Umbilical cord (tissue), 2 donors: ENCODE results near the gene DSG4. TPM values are rescaled to one million over a fixed set of nuclear protein-coding genes. Genes with fewer than 3 reads are reported as not detected.
A peak's percentile ranks its signal among the peaks of the same experiment; 100 is the strongest.

Source experiments
- DNase-seq: peaks from one replicate; pipeline ENCODE4 v3.0.0-alpha.2; 2015; ENCODE audit warnings: low spot score
- total RNA-seq: library from RNA; depleted of rRNA; stranded (reverse); fragments of >200 nt; gene quantifications from one replicate; pipeline ENCODE4 v1.2.3, GENCODE V29; 2014; ENCODE audit warnings: low replicate concordance; ENCODE audit not compliant: insufficient read depth

DSG4 gene
- total RNA-seq, 1 donor from 2014 or later = 0.24 TPM

DNA sequence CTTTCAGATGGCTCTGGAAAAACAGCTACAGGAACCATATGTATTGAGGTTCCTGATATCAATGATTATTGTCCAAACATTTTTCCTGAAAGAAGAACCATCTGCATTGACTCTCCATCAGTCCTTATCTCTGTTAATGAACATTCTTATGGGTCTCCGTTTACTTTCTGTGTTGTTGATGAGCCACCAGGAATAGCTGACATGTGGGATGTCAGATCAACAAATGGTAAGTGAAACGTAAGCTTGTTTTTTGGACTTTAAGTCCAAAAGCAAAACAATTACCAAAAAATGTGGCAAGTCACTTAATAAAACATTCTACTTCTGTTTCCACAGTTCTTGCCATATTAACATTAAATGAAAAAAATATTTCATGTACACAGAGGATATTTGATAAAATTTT, 26.8 kb downstream of the DSG4 start:
- DNase-seq = no peak

DNA sequence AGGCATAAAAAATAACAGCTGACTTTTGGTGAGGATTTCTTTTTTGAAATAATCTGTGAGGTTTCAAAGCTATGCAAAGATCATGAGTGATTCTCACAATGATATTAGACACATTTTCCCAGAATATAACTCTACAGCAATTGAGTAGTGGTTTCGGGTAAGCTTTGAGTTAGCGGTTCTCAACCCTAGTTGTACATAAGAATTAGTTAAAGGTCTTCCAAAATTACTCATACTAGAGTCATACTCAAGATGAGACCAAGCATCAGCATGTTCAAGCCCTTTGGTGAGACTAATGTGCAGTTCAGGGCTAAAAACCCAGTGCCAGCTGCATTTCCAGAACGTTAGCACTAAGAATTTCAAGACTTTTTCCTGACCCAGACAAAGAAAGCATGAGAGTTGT, 31.1 kb downstream of the DSG4 start:
- DNase-seq = no peak

DNA sequence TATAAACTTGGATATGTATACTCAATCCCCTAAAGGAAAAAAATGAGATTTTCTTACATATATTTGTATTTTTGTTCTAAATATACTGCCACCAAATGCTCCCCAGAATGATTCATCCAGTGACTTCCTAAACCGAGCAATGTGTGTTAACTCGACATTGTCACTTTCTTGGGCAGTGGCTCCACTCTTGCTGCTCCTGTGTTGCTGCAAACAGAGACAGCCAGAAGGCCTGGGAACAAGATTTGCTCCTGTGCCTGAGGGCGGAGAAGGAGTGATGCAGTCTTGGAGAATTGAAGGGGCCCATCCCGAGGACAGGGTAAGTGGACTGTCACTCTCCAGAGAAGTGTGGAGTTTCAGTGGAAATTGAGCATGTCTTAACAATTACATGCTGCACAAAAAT, 32.7 kb downstream of the DSG4 start:
- peak; percentile 22 for DNase-seq

DNA sequence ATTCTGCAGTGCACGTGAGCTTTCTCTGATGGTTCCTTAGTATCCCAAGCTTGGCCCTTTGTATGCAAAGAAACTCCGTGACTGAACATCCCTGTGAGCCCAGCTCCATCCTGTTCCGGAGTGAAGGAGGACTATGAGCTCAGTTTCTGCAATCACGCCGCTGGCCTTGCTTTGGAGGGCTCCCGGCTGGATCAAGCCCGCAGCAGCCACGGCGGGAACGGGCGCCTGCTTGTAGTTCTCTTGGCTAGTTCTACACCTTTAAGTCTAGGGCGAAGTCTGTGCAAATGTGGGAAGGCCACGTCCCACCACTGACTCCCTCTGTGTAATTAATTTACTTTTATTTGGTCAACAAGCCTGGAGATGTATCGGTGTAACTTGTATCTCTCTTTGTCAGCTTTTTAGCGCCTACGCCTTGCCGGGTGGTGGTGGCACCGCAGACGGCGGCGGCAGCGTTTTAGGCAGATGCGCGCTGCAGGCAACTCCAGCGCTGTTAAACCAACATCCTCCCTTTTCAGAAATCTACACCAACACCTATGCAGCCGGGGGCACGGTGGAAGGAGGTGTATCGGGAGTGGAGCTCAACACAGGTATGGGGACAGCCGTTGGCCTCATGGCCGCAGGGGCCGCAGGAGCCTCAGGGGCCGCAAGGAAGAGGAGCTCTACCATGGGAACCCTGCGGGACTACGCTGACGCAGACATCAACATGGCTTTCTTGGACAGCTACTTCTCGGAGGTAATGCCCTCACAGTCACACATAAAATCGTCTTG, 34.3 kb downstream of the DSG4 start:
- no peak for DNase-seq

DNA sequence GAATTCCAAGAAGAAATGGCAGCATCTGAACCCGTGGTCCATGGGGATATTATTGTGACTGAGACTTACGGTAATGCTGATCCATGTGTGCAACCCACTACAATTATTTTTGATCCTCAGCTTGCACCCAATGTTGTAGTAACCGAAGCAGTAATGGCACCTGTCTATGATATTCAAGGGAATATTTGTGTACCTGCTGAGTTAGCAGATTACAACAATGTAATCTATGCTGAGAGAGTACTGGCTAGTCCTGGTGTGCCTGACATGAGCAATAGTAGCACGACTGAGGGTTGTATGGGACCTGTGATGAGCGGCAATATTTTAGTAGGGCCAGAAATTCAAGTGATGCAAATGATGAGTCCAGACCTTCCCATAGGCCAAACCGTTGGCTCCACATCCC, 36.6 kb downstream of the DSG4 start:
- DNase-seq = no peak

DNA sequence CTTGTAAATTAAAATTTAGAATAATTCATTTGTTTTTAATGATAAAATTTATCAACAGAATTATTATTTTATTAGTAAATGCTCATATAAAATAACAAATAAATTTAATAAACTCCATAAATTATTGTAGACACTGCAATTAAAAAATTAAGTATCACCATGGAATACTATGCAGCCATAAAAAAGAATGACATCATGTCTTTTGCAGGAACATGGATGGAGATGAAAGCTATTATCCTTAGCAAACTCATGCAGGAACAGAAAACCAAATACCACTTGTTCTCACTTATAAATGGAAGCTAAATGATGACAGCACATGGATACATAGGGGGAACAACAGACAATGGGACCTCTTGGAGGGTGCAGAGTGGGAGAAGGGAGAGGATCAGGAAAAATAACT, 41.3 kb downstream of the DSG4 start:
- DNase-seq = no peak

DNA sequence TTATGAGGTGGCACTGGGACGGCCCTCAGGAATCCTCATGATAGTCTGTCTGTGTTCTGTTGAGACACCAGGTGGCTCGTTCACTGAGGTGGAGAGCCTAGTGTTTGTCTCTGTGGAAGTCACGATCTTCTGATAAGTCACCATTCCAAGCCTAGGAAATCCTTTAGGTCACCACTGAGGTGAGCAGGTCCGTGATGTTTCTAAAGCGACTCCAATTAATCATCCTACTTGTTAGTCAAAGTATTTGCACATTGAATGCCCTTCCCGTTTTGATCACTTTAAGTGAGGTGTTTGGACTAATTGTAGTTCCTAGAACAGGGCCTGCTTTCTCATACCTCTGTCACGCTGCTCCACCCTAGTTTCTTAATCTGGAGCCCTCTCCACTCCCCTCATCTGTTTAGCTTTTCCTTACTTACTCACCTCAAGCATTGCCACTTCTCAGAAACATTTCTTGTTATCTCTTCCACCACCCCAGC, 42.9 kb downstream of the DSG4 start:
- no peak for DNase-seq

DNA sequence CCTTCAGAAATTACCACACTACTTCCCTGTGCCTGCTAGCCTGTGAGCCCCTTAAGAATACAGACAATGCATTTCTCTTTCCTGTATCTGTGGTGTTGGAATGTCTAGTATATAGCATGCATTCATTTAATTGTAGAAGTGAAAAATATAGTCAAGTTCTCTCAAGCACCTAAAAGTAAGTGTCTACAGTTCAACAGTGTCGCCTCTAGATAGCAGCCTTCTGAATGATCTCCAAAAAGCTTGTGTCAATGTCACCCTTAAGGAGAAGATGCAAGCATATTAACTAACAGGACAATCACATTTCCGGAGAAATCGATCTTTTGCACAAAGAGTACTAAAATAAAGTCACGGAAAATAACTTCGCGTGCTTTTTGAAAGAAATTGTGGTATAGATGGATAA, 43.5 kb downstream of the DSG4 start:
- DNase-seq = no peak

DNA sequence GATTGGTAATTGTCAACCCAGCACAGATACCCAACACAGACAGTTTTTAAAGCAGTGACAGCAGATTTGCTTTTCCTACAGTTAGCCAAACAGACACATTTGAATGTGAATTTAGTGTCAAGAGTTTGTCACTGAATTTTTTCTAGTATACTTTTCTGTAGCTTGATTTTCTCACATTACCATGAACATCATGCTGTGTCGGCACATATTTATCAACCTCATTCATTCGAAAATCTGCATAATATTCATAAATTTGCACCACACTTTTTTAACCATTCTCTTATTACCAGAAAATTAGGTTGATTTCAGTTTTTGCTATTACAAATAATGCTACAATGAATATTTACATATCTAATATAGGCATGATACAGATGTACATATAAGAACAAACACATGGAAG, 43.9 kb downstream of the DSG4 start:
- no peak for DNase-seq

DNA sequence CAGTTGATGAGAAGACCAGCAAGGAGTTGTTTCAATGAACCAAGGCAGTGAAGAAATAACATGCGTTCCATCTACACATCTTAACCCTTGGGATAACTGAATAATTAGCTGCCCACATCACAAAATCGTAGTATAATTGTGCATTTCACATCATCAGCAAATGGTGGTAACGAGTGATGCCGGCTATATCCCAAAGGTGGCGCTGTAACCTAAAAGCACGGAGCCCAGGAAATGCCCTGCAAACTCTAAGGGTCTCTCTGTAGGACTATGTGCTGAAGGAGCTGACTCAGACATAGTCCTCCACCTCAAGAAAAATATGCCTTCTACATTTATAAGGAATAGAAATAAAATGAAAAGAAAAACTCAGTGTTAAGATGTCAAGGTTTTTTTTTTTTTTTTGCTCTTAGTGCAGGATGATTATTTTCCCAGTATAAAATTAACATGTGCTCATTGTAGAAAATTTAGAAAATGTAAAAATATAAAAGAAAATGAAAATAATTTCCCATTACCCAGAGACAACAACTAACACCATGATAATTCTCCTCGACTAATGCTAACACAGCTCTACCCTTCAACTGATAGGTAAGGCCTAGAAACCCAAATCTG, 47.9 kb downstream of the DSG4 start:
- peak; percentile 40 for DNase-seq

DNA sequence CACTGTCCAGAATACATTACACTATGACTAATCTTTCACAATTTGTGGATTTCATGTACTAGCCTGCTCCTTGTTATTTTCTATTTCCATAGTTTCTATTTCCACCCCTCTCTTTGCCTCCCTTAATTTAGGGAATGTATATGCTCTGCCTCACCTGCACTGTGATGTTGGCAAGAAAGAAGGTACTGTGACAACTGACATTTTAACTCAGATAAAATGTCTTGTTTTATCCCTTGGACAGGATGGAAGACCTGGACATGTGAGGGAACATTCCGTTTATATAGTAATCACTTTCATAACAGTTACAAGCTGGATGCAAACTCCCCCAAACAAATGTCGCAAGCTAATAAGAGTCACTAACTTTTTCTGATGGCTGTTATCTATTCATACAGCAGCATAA, 49.4 kb downstream of the DSG4 start:
- peak; percentile 48 for DNase-seq

DNA sequence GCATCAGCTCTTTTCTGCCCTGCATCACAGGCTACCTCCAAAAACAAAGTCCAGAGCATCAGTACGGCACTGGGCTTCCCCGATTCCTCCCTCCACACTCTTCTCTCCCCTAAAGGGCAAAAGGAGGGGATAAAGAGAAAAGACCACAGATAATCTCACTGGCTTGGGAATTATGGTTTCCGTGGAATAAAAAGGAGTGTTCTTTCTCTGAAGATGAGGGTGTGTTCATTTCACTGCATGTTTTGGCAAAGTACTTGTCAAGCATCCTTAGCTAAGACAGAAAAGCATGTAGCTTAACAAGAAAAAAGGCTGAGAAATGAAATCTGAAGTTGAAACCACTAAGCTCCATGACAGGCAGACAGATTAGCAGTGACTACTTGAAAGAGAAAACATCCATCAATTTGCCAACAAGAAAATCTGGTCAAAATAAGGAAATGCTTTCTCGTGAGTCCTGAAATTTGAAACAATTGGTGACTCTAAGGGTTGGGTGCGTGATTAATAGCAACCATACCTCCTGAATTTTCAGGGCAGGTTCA, 50.4 kb downstream of the DSG4 start:
- DNase-seq = peak; percentile 96

DNA sequence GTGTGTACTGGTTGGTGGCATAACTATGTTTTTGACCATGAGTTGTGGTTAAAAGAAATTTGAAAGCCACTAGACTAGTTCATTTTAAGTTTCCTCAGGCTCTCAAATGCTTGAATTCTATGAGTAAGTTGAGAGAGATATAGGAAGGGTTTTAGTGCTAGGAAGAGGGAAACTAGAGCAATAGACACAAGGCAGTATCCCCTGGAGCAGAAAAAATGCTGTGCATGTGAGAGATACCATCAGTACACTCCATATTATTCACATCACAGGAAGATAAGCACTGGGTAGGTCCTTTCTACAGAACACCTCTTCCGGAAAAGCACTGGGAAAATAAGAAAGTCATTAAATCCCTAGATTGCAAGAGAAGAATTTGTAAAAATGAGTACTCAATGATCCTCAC, 51.6 kb downstream of the DSG4 start:
- no peak for DNase-seq

DNA sequence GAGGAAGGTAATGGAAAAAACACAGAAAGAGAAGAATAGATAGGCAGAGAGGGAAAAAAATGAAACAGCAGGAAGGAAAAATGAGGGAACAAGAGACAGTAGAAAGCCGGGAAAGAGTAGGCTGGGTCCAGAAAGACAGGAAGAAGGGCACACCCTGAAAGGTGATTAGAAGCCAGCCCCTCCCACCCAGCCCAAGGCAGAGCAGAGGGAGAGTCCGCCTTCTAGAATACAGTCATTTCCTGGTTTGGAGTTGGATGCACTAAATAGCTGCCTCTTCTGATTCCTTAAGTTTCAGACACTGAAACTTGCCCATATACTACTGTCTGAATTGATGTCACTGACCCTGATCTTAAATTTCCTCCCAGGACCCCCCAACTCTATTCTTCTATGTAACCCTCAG, 53.0 kb downstream of the DSG4 start:
- no peak for DNase-seq

DNA sequence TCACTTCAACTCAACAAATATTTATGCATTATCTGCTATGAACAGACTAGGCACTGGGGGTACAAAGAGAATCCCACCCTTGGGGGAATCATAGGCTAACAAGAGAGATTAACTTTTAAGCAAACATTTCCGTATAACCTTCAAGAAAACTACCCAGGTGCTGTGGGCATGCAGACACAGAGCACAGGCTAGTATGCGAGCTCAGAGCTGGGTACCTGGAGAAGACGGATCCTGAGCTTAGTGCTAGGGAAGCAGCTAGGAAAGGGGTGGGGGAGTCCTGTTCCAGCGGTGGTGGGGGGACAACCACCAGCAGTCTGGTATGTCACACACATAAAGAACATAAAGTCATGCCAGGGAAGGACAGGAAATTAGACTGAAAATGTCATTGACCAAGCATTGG, 53.5 kb downstream of the DSG4 start:
- no peak for DNase-seq

DNA sequence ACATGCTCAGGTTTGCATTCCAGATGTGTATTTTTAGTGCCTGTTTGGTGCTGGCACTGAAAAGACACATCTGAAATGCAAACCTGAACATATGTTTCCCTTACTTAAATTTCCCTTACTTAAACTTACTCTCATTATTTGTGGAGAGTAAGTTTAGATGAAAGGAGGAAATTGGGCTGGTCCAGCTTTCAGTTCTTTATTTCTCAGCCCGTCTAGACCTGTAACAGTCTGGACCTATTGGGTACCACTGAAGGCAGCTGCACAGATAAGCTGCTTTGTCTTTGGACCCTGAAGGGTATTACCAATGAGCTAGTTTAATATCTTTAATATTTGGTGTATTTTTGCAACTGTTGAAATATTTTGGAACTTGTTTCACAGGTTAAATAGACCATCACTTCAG, 54.0 kb downstream of the DSG4 start:
- DNase-seq = no peak

DNA sequence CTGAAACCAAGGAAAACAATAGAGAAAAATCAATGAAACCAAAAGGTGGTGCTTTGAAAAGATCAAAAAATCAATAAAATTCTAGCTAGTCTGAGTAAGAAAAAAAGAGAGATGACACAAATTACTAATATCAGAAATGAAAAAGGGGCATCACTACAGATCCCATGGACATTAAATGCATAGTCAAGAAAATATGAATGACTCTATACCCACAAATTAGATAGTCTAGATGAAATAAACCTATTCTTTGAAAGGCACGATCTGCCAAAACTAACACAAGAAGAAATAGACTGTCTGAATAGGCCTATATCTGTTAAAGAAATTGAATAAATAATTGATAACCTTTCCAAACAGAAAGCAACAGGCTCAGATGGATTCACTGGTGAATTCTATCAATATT, 55.7 kb downstream of the DSG4 start:
- no peak for DNase-seq

DNA sequence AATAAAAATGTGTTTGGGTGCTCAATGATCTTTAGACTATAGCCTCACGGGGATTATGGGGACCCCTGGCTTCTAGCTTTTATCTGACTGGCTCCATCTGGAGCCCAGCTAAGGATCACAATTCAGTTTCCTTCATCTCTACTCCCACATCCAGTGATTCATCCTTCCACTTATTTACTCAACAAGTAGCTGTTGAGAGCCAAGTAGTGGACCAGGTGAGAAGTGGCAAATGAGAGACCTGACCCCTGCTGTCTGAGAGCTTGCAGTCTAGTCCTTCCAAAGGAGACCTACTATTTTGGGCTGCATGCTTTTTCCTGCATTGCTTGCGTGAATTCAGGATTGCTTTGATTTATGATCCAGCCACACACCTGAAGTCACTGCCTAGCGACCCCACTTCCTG, 60.2 kb downstream of the DSG4 start:
- DNase-seq = no peak

DNA sequence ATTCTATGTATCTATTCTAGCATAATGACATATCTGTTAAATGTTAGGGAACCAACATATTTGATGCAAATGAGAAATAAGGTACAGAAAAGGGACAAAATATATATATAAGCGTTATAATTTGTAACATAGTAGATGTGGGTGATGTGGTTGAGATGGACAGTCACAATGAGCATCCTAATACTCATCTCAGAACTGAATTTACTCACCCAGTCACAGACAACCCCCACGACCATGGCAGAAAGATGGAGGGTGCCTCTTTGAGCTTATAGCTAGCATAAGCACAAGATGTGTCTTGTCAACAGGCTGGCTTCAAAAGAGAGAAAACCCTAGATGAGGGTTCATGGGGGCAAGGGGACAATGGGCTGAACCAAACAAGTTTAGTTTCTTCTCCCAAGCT, 61.8 kb downstream of the DSG4 start:
- no peak for DNase-seq

DNA sequence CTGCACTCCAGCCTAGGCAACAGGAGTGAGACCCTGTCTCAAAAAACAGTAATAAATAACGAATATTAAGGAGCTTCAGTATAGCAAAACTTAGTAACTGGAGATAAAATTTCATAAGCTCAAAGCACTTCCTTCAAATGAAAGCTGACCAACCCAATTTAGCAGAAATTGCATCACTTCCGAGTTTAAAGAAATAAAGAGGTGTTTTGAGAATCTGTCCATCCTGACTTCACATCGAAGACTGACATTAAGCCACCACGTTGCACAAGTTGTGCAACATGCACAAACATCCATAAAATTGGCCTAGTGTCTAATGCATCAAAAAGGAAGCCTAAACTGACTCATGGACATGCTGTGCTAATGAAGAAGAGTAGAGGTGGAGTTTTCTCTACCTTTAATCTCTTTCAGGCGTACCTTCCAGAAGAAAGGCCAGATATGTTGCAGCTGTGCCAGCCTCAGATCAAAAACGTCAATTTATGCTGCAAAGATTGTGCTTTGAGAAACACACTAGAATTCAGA, 63.3 kb downstream of the DSG4 start:
- no peak for DNase-seq

DNA sequence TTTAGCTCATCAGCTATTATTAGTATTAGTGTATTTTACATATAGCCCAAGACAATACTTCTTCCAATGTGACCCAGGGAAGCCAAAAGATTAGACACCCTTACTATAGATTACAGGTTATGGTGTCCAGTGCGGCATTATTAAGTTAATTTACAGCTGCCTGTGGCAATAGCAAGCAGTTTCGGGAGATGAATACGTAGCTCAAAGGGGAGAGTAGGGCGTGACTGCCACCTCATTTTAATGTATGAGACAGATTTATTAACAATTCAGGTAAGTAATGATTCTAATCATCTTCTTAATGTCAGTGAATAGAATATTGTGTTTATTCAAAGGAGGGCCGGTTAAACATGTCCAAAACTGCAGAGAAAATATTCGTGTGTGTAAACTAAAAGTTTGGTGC, 64.2 kb downstream of the DSG4 start:
- no peak for DNase-seq

DNA sequence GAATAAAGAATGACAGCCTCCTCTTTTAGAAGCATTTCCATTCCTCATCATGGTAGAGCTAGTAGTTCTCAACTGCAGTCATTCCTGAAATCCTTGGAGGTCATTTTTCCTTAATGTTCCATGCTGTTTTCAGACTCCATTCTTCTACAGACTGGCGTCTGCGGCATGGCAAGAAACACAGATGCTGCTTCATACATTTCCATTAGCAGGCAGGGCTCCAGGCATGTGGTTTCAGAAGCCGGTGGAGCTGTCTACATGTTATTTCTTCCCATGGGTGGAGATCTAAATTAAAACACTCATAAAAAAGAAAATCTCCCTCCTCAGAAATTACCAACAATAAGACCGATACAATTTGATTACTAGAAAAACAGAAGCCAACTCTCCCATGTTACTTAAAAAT, 64.9 kb downstream of the DSG4 start:
- DNase-seq = no peak

DNA sequence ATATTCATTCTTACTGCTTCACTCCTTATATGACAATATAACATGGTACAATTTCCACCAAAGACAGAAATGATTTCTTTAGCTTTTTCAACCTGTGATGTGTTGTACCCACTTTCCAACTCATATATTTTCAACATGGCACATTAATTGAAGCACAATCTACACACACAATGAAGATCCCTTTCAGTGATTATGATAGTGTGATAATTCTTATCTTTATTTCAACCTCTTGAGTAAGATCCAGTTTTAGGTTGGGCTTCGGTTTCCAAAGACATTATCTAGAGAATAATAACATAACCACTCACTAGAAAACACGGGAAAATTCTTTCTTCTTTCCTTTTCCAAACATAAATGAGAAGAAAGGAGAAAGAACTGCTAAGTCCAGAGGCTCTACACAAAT, 67.6 kb downstream of the DSG4 start:
- no peak for DNase-seq
